HG03066 (cell line): Measurements from ENCODE around the gene NPIPB6.
A peak's percentile ranks its signal among the peaks of the same experiment; 100 is the strongest.
"Not testable (repeated sequence)": the region's sequence is repeated elsewhere in the genome, so short reads cannot be mapped to it uniquely, and the experiment has no call there.

Experiments used
- ATAC-seq: cut with Tn5 transposase; IDR thresholded peaks from one replicate; pipeline ENCODE4 v1.9.1; 2021; ENCODE audit warnings: low read depth; ENCODE audit not compliant: unreplicated experiment

Gene NPIPB6

GRCh38 chr16:28363408-28363807, at the start of gene NPIPB6:
Gene NPIPB6, minus strand, starts transcription at chr16:28363508. Its CDS starts 686 bp downstream, at chr16:28362822.
- ATAC-seq: not testable (repeated sequence)

DNA sequence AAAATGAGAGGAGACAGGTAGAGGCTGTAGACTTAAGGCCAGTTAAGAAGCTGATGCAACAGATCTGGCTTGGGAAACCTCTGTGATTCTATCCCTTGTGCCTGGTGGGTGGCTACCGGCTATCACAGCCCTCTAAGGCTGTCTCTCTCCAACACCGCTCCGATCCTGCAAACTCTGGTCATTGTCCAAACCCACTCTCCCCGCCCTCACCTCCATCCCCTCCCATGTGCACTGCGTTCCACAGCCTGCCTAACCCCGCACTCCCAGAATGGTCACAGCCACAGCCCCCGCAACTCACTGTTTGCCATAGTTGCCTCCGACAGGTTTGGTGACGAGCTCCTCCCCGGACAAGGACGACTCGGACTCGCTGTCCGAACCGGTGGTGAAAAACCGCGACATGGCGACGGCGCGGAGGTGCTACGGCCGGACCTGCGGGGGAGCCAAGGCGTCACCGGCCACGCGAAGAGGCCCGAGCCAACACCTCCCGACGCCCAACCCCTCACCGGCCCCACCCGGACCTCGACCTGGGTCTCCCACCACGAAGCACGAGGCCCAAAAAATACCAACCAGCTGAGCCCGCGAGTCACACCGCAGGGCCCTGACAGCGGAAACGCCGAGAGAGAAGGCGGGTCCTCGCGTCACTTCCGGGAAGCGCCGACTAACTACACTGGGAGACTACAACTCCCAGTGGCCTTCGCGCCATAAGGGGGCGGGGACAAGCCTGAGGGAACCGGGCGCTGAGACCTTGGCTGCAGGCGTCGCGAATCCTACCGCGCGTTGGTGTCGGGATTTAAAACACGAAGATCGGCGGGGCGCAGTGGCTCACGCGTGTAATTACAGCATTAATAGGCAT, 40.1 kb upstream of the NPIPB6 start, which contains the start of gene EIF3CL:
EIF3CL (minus strand) TSS at position 622 of the 853 bp plus-strand sequence; CDS start at position 399, 223 bp downstream.
- ATAC-seq: peak; percentile 97

GRCh38 chr16:28392054-28392453, 28.7 kb upstream of the NPIPB6 start:
- ATAC-seq: not testable (repeated sequence)

- ATAC-seq: not testable (repeated sequence)
These were observed 19.0 kb upstream of the NPIPB6 start for GRCh38 chr16:28382177-28382867.

DNA sequence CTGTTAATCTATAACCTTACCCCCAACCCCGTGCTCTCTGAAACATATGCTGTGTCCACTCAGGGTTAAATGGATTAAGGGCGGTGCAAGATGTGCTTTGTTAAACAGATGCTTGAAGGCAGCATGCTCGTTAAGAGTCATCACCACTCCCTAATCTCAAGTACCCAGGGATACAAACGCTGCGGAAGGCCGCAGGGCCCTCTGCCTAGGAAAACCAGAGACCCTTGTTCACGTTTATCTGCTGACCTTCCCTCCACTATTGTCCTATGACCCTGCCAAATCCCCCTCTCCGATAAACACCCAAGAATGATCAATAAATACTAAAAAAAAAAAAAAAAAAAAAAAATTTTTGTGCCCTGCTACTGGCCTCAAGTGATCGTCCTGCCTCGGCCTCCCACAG, 14.5 kb upstream of the NPIPB6 start:
- not testable (repeated sequence) for ATAC-seq

GRCh38 chr16:28377108-28377625, 13.9 kb upstream of the NPIPB6 start:
- ATAC-seq: not testable (repeated sequence)

DNA sequence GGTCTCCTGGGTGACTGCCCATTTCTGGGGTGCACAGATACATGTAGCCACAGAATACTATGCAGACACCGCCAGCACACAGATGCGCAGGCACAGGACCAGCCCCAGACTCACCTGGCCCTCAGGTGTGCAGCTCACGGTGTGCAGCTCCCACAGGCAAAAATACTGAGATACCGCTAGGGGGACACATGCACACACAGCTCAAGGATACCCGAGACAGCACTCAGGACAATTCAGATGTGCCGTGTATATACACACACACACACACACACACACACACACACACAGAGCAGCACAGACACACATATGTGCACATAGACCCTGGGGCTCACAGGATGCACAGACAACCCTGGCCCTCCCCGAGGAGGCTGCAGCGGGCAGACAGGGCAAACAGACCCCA, 11.8 kb upstream of the NPIPB6 start:
- not testable (repeated sequence) for ATAC-seq

GRCh38 chr16:28374281-28374680, 11.0 kb upstream of the NPIPB6 start:
- not testable (repeated sequence) for ATAC-seq

- not testable (repeated sequence) for ATAC-seq
These were observed 4.6 kb upstream of the NPIPB6 start for GRCh38 chr16:28367926-28368325.

GRCh38 chr16:28364268-28365173, 1.2 kb upstream of the NPIPB6 start:
- not testable (repeated sequence) for ATAC-seq

DNA sequence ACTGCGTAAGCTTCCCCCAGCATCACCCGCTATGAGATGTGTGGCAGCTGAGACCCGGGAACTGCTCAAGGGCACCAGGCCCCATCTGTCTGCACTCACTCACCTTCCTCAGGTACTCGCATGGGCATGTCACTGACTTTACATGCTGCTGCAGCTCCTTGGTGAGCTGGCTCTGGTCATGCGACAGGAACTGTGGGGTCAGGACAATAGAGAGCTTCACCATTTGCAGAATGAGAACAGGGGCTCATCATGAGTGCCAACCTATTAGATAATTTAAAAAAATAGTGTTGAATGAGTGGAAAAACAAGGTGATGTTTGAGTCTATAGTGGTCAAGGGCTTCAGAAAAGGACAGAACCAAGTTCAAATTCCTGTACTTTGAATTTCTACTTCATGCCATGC, 708 bp downstream of the NPIPB6 start:
- not testable (repeated sequence) for ATAC-seq

GRCh38 chr16:28338230-28338629, 25.1 kb downstream of the NPIPB6 start:
- ATAC-seq: not testable (repeated sequence)

GRCh38 chr16:28336940-28337710, 26.2 kb downstream of the NPIPB6 start:
- not testable (repeated sequence) for ATAC-seq

DNA sequence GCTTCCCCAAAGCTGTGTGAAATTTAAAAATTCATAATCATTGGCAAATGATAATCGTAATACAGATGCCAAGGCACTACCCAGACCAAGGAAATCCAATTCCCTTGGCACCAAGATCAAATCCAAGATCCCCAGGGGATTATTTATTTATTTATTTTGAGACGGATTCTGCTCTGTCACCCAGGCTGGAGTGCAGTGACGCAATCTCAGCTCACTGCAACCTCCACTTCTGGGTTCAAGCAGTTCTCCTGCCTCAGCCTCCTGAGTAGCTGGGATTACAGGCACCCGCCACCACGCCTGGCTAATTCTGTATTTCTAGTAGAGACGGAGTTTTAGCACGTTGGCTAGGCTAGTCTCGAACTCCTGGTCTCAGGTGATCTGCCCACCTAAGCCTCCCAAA, 27.6 kb downstream of the NPIPB6 start:
- ATAC-seq: not testable (repeated sequence)

DNA sequence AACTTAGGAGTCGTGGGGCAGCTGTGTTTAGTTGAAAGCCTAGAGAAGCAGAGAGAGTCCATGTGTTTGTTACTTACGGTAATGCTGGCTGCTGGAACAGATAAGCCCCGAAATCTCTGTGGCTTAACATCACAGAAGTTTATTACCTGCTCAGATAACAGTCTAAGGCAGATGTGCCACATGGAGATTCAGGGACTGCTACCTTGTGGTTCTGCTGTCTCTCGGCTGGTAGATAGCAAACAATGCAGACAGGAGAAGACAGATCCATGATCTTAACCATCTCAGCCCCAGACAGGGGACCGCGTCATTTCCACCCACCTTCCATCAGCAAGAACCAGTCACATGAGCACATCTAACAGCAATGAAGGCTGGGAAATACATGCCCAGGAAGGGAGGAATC, 30.7 kb downstream of the NPIPB6 start:
- ATAC-seq: not testable (repeated sequence)

- ATAC-seq: not testable (repeated sequence)
These were observed 32.3 kb downstream of the NPIPB6 start for GRCh38 chr16:28330981-28331380.

DNA sequence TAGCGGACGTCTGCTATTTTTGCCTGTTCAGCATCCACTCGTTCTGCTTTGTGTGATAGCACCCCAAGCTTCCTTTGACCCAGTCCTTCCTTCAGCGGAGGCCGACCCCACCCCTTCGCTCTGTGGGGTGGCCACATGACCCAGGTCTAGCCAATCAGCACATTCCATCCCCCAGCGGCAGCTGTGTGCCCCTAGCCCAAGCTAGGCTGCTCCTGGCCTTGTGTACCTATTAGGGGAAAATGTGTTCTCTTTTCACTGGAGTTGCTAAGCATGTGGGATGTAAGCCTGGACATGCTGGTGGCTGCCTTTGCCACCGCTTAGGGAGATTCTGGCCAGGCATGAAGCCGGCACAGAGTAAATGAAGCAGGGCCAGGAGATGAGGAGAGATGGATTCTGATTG, 33.1 kb downstream of the NPIPB6 start:
- ATAC-seq: not testable (repeated sequence)

DNA sequence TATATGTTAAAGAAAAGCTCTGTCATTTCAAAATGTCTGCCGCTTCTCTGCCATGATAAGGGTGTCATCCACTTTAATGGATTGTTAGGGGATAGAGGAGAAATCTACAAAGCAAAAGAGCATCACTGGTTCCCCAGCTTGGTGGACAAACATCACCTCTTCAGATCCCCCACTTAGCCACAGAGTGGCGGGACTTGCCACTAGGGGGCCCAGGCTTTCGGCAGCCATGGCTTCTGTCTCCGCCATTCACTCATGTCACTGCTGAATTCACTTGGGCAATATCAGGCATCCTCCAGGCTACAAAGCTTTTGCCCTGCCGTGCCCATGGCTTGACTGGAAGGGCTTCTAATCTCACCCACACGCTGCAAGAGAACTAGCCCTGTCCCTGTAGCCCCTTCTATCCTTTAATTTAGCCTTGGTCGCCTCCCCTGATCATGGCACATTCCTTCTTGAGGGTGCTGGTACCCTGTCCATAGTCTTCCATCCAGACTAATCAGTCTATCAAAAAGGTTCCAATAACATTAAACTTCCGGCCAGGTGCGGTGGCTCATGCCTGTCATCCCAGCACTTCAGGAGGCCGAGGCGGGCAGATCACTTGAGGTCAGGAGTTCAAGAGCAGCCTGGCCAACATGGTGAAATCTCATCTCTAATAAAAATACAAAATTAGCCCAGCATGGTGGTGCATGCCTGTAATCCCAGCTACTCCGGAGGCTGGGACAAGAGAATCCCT, 36.3 kb downstream of the NPIPB6 start:
- ATAC-seq: no peak

DNA sequence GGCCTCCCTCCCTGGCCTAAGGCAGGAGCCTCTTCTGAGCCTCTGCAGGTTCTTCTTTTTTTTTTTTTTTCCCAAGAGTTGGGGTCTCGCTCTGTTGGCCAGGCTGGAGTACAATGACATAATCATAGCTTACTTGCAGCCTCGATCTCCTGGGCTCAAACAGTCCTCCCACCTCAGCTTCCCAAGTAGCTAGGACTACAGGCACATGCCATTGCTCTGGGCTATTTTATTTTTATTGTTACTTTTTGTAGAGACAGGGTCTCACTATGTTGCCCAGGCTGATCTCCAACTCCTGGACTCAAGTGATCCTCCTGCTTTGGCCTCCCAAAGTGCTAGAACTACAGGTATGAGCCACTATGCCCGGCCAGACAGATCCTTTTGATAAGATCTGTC, 38.4 kb downstream of the NPIPB6 start:
- no peak for ATAC-seq
